SU-DHL-6 (cell line): ENCODE results near the gene CBX5.
"Not testable (repeated sequence)": the region's sequence is repeated elsewhere in the genome, so short reads cannot be mapped to it uniquely, and the experiment has no call there.

Source experiments
- EZH2phosphoT487 ChIP-seq: fragments of 200-600 bp; sonication (generic), shearing (Covaris generic); conservative IDR thresholded peaks from 2 replicates; pipeline ENCODE4 v1.6.1; 2018; ENCODE audit warnings: mild to moderate bottlenecking, antibody characterized with exemption, low read length, moderate library complexity, mixed read lengths
- TF ChIP-seq, protein P1 (sequence below): fragments of 200-600 bp; sonication (generic); IDR thresholded peaks from one replicate; pipeline ENCODE4 v1.5.1; 2017; ENCODE audit warnings: antibody characterized with exemption, mild to moderate bottlenecking, low read length, moderate library complexity; ENCODE audit not compliant: insufficient read depth, poor library complexity, severe bottlenecking

DNA sequence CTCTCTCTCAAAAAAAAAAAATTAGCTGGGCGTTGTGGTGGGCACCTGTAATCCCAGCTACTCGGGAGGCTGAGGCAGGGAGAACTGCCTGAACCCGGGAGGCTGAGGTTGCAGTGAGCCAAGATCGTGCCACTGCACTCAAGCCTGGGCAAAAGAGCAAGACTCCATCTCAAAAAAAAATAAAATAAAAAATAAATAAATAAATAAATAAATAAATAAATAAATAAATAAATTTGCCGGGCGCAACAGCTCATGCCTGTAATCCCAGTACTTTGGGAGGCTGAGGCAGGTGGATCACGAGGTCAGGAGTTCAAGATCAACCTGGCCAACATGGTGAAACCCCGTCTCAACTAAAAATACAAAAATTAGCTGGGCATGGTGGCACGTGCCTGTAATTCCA, 94.6 kb downstream of the CBX5 start:
- TF ChIP-seq, protein P1, sequence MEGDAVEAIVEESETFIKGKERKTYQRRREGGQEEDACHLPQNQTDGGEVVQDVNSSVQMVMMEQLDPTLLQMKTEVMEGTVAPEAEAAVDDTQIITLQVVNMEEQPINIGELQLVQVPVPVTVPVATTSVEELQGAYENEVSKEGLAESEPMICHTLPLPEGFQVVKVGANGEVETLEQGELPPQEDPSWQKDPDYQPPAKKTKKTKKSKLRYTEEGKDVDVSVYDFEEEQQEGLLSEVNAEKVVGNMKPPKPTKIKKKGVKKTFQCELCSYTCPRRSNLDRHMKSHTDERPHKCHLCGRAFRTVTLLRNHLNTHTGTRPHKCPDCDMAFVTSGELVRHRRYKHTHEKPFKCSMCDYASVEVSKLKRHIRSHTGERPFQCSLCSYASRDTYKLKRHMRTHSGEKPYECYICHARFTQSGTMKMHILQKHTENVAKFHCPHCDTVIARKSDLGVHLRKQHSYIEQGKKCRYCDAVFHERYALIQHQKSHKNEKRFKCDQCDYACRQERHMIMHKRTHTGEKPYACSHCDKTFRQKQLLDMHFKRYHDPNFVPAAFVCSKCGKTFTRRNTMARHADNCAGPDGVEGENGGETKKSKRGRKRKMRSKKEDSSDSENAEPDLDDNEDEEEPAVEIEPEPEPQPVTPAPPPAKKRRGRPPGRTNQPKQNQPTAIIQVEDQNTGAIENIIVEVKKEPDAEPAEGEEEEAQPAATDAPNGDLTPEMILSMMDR, result not testable (repeated sequence)
- not testable (repeated sequence) for TF ChIP-seq EZH2phosphoT487
